Measurements from ENCODE around the gene NUAK1. TPM values are rescaled to one million over a fixed set of nuclear protein-coding genes. Genes with fewer than 3 reads are reported as not detected.

NUAK1 gene
- total RNA-seq, 1 donor from 2014 or later: not detected

- H3K36me3 Mint-ChIP-seq (ENCODE audit: low read depth): no peaks in the 10 kb centered on the region
- ATAC-seq (ENCODE audit: low read depth): no peak
These were observed 74.1 kb downstream of the NUAK1 start for GRCh38 chr12:106064721-106065021.

DNA sequence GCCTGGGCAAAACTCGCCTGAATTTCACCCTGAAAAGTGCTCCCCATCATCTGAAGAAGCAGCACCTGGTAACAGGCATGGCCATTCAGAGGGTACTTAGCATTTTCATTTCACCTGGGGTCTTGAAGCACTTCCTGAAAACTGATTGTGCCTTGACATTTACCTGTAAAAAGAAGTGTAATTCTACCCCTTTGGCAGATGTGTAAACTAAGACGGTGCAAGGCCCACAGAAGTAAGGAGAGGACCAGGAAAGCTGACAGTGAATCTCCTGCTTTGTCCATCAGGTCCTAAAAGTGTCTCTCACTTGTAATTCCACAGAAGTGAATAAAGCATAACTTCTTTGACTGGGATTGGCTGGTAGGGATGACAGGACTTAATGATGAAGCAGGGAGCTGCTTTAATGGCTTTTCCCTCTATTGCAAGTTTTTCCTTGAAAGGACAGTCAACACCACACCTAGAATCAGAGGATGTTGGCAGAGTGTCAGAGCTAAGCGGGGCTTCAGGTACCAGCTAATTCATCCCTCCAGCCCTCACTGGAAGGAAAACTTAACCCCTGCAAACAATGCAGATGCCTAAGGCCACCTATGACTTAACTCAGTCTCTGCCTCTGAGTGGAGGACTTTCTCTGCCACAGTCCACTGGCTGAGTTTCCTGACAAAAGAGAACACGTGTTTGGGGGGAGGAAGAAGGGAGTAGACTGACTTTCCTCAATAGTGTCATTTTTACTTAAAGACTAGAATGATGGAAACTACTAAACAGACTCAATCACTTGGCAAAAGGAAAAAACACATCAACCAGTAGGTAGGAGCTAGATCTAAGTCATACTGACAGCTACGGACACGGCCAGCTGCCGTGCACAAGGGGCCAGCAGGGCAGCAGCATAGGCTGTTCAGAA lies 74.7 kb downstream of the NUAK1 start:
- ChIA-PET CTCF (no interaction called here), POLR2A (no interaction called here)
- no peaks in the 10 kb centered on the region for H3K9me3 Mint-ChIP-seq
- DNase-seq (no peak), ATAC-seq (ENCODE audit: low read depth) (no peak)
- H3K4me1 Mint-ChIP-seq: no peaks in the 10 kb centered on the region
- H3K4me3 Mint-ChIP-seq: no peak overlapping the region
- peaks cover 1% of the 10 kb centered on the region for H3K27me3 Mint-ChIP-seq
- intact Hi-C loops (cut with micrococcal nuclease): no loop called here
- TF ChIP-seq, protein P1, sequence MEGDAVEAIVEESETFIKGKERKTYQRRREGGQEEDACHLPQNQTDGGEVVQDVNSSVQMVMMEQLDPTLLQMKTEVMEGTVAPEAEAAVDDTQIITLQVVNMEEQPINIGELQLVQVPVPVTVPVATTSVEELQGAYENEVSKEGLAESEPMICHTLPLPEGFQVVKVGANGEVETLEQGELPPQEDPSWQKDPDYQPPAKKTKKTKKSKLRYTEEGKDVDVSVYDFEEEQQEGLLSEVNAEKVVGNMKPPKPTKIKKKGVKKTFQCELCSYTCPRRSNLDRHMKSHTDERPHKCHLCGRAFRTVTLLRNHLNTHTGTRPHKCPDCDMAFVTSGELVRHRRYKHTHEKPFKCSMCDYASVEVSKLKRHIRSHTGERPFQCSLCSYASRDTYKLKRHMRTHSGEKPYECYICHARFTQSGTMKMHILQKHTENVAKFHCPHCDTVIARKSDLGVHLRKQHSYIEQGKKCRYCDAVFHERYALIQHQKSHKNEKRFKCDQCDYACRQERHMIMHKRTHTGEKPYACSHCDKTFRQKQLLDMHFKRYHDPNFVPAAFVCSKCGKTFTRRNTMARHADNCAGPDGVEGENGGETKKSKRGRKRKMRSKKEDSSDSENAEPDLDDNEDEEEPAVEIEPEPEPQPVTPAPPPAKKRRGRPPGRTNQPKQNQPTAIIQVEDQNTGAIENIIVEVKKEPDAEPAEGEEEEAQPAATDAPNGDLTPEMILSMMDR (IDR thresholded peaks at IDR 0.05): no peak
- no peaks in the 10 kb centered on the region for H3K36me3 Mint-ChIP-seq (ENCODE audit: low read depth)
- H3K27ac Mint-ChIP-seq: no peak overlapping the region

More at GRCh38 chr12:106064721-106065021, 74.1 kb downstream of the NUAK1 start:
- ChIA-PET CTCF (no interaction called here), POLR2A (no interaction called here)
- DNase-seq: no peak
- no peaks in the 10 kb centered on the region for H3K9me3 Mint-ChIP-seq
- TF ChIP-seq, protein P1 (IDR thresholded peaks at IDR 0.05): no peak
- H3K4me3 Mint-ChIP-seq: no peak overlapping the region
- H3K4me1 Mint-ChIP-seq: no peaks in the 10 kb centered on the region
- no peaks in the 10 kb centered on the region for H3K27me3 Mint-ChIP-seq
- H3K27ac Mint-ChIP-seq: no peak overlapping the region
- intact Hi-C loops (cut with micrococcal nuclease): no loop called here

DNA sequence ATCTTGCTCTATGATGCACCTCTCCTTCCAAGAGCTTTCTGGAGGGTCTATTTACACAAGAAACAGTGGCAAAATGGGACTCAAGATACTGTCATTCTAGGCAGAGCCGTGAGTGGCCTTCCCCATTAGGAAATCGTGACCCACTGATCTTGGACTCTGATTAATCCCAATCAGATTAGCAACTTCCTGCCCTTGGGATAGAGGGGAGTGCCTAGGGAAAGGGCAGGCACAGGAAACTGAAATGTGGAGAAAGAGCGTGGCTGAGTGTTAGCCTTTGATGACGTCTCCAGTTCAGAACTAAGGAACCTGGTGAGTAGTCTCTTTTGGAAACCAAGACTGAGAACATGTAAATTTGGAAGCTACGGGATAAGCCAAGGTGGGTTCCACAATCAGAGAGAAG lies 76.1 kb downstream of the NUAK1 start:
- intact Hi-C loops (cut with micrococcal nuclease): no loop called here
- H3K36me3 Mint-ChIP-seq (ENCODE audit: low read depth): no peaks in the 10 kb centered on the region
- H3K4me1 Mint-ChIP-seq: no peaks in the 10 kb centered on the region
- no peak for ATAC-seq (ENCODE audit: low read depth)
- H3K27me3 Mint-ChIP-seq: peaks cover 1% of the 10 kb centered on the region
- no peak overlapping the region for H3K4me3 Mint-ChIP-seq
- ChIA-PET POLR2A (no interaction called here), CTCF (no interaction called here)
- H3K27ac Mint-ChIP-seq: no peak overlapping the region
- no peaks in the 10 kb centered on the region for H3K9me3 Mint-ChIP-seq
- TF ChIP-seq, protein P1 (IDR thresholded peaks at IDR 0.05): no peak
- no peak for DNase-seq

DNA sequence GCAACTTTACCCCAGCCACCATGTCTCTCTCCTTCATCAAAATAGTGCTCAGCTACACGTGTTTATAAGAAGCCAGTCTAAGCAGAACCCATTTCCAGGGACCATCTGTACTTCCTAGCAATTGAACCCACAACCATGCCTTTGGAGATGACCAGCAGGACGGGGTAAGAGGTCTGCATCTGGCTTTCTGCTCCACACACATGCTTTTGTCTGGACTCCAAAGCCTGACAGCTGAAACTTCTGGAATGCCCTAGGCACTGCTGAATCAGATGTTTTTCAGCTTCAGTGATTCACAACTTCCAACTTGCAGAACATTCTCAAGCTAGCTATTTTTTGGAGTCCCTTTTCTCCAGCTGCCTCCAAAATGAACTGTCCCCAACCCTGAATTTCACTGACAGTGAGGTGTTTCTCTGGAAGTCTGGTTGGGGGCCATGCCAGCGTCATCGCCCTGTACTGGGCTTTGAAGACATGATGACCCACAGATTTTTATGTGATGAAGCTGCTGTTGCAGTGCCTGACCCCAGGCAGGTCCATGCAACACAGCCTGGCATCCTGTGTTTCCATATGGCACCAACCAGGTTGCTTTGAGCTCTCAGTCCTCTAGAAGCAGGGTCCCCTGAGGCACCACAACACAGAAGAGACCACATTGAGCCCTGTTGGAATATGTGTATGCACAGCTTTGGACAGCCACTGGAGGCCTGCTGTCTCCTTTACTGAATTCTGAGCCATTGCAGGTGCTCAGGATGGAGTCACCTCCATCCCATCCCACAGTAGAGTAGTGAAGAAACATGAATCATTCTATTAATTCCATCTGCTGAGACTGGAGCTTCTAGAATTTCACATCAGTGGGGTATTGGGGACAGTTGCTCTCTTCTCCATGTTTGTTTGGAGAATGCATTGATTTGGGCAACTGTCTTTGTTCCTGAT lies 80.2 kb downstream of the NUAK1 start:
- CTCF ChIA-PET: no interaction called here
- TF ChIP-seq, protein P1 (IDR thresholded peaks at IDR 0.05): no peak
- Mint-ChIP-seq H3K4me3 (no peak overlapping the region), H3K27me3 (peaks cover 1% of the 10 kb centered on the region), H3K4me1 (no peaks in the 10 kb centered on the region), H3K9me3 (peaks cover 9% of the 10 kb centered on the region), H3K27ac (no peak overlapping the region), H3K36me3 (ENCODE audit: low read depth) (no peaks in the 10 kb centered on the region)
- POLR2A ChIA-PET: no interaction called here
- ATAC-seq (ENCODE audit: low read depth): no peak
- intact Hi-C loops (cut with micrococcal nuclease): no loop called here
- no peak for DNase-seq

GRCh38 chr12:106054049-106054448 lies 84.7 kb downstream of the NUAK1 start:
- H3K27ac Mint-ChIP-seq: no peak overlapping the region
- no peaks in the 10 kb centered on the region for H3K36me3 Mint-ChIP-seq (ENCODE audit: low read depth)
- TF ChIP-seq, protein P1 (IDR thresholded peaks at IDR 0.05): no peak
- ChIA-PET POLR2A (no interaction called here), CTCF (no interaction called here)
- peaks cover 9% of the 10 kb centered on the region for H3K9me3 Mint-ChIP-seq
- H3K4me3 Mint-ChIP-seq: no peak overlapping the region
- no peaks in the 10 kb centered on the region for H3K4me1 Mint-ChIP-seq
- DNase-seq: no peak
- no peak for ATAC-seq (ENCODE audit: low read depth)
- intact Hi-C loops (cut with micrococcal nuclease): no loop called here
- H3K27me3 Mint-ChIP-seq: peaks cover 12% of the 10 kb centered on the region
